ENCODE results near the gene PTPRK. TPM values are rescaled to one million over a fixed set of nuclear protein-coding genes. Genes with fewer than 3 reads are reported as not detected.

The PTPRK gene
- total RNA-seq, 1 experiment from 2014 or later = 53.8 TPM

- Histone ChIP-seq H3K36me3 (ENCODE audit: low read depth, low read length) (no peaks in the 10 kb centered on the region), H3K9ac (ENCODE audit: low read length) (no peak overlapping the region), H3K27me3 (ENCODE audit: low read length) (no peaks in the 10 kb centered on the region), H3K4me1 (ENCODE audit: insufficient read depth, low read length) (no peaks in the 10 kb centered on the region), H3K4me3 (ENCODE audit: low read length) (no peak overlapping the region), H2AFZ (ENCODE audit: low read length) (no peak overlapping the region), H3K4me2 (ENCODE audit: low read length) (no peak overlapping the region), H3K9me2 (replicated peaks; ENCODE audit: low read length) (no peaks in the 10 kb centered on the region), H3K9me3 (ENCODE audit: low read length) (no peaks in the 10 kb centered on the region), H3K79me2 (ENCODE audit: low read length) (peaks cover 29% of the 10 kb centered on the region), H3F3A (ENCODE audit: low read length, unreplicated experiment) (no peaks in the 10 kb centered on the region), H3K27ac (ENCODE audit: low read length) (no peak overlapping the region), H4K20me1 (ENCODE audit: low read length) (no peaks in the 10 kb centered on the region)
- no peak for ATAC-seq
- DNase-seq = no peak
- intact Hi-C loops (cut with micrococcal nuclease) = no loop called here
- BruUV-seq (replicated peaks) = no TSS peak
- CTCF ChIA-PET = no interaction called here
- POLR2A ChIA-PET (ENCODE audit: unreplicated experiment) = no interaction called here
- TF ChIP-seq EZH2phosphoT487 (IDR thresholded peaks at IDR 0.05; ENCODE audit: borderline replicate concordance, low read length) = no peak
- TF ChIP-seq CTCF (conservative IDR thresholded peaks at IDR 0.05; ENCODE audit: low read depth, low read length) = no peak
- TF ChIP-seq EZH2 (IDR thresholded peaks at IDR 0.05; ENCODE audit: low read length, unreplicated experiment) = no peak
Measured at GRCh38 chr6:128422871-128423270, 97.5 kb downstream of the PTPRK start.

GRCh38 chr6:128422200-128422599 lies 98.2 kb downstream of the PTPRK start:
- POLR2A ChIA-PET (ENCODE audit: unreplicated experiment) = no interaction called here
- DNase-seq (no peak), ATAC-seq (no peak)
- H3K27ac ChIP-seq (ENCODE audit: low read length) = no peak overlapping the region
- no peaks in the 10 kb centered on the region for H3K36me3 ChIP-seq (ENCODE audit: low read depth, low read length)
- BruUV-seq (replicated peaks) = no TSS peak
- H3K9me3 ChIP-seq (ENCODE audit: low read length) = no peaks in the 10 kb centered on the region
- H2AFZ ChIP-seq (ENCODE audit: low read length) = no peak overlapping the region
- no peak overlapping the region for H3K4me2 ChIP-seq (ENCODE audit: low read length)
- CTCF ChIA-PET = no interaction called here
- H3K27me3 ChIP-seq (ENCODE audit: low read length) = no peaks in the 10 kb centered on the region
- no peaks in the 10 kb centered on the region for H3K9me2 ChIP-seq (replicated peaks; ENCODE audit: low read length)
- no peaks in the 10 kb centered on the region for H4K20me1 ChIP-seq (ENCODE audit: low read length)
- peaks cover 34% of the 10 kb centered on the region for H3K79me2 ChIP-seq (ENCODE audit: low read length)
- no peak overlapping the region for H3K4me3 ChIP-seq (ENCODE audit: low read length)
- TF ChIP-seq CTCF (conservative IDR thresholded peaks at IDR 0.05; ENCODE audit: low read depth, low read length) (no peak), EZH2phosphoT487 (IDR thresholded peaks at IDR 0.05; ENCODE audit: borderline replicate concordance, low read length) (no peak), EZH2 (IDR thresholded peaks at IDR 0.05; ENCODE audit: low read length, unreplicated experiment) (no peak)
- no peaks in the 10 kb centered on the region for H3F3A ChIP-seq (ENCODE audit: low read length, unreplicated experiment)
- intact Hi-C loops (cut with micrococcal nuclease) = no loop called here
- no peaks in the 10 kb centered on the region for H3K4me1 ChIP-seq (ENCODE audit: insufficient read depth, low read length)
- no peak overlapping the region for H3K9ac ChIP-seq (ENCODE audit: low read length)

GRCh38 chr6:128421788-128422187 lies 98.6 kb downstream of the PTPRK start:
- POLR2A ChIA-PET (ENCODE audit: unreplicated experiment) = no interaction called here
- Histone ChIP-seq H3K4me2 (ENCODE audit: low read length) (no peak overlapping the region), H3K27ac (ENCODE audit: low read length) (no peak overlapping the region), H4K20me1 (ENCODE audit: low read length) (no peaks in the 10 kb centered on the region), H3K9me3 (ENCODE audit: low read length) (no peaks in the 10 kb centered on the region), H3F3A (ENCODE audit: low read length, unreplicated experiment) (no peaks in the 10 kb centered on the region), H3K27me3 (ENCODE audit: low read length) (no peaks in the 10 kb centered on the region), H3K79me2 (ENCODE audit: low read length) (peaks cover 32% of the 10 kb centered on the region), H2AFZ (ENCODE audit: low read length) (no peak overlapping the region), H3K4me1 (ENCODE audit: insufficient read depth, low read length) (no peaks in the 10 kb centered on the region), H3K9me2 (replicated peaks; ENCODE audit: low read length) (no peaks in the 10 kb centered on the region), H3K4me3 (ENCODE audit: low read length) (no peak overlapping the region), H3K9ac (ENCODE audit: low read length) (no peak overlapping the region), H3K36me3 (ENCODE audit: low read depth, low read length) (no peaks in the 10 kb centered on the region)
- TF ChIP-seq EZH2 (IDR thresholded peaks at IDR 0.05; ENCODE audit: low read length, unreplicated experiment) = no peak
- no peak for TF ChIP-seq CTCF (conservative IDR thresholded peaks at IDR 0.05; ENCODE audit: low read depth, low read length)
- no peak for TF ChIP-seq EZH2phosphoT487 (IDR thresholded peaks at IDR 0.05; ENCODE audit: borderline replicate concordance, low read length)
- no peak for DNase-seq
- ATAC-seq = no peak
- intact Hi-C loops (cut with micrococcal nuclease) = no loop called here
- BruUV-seq (replicated peaks) = no TSS peak
- CTCF ChIA-PET = no interaction called here

All from PC-3 (cell line).